ENCODE data around the gene ESM1. TPM values are rescaled to one million over a fixed set of nuclear protein-coding genes. Genes with fewer than 3 reads are reported as not detected.

ESM1 gene
- polyA plus RNA-seq, 1 donor from 2014 or later = not detected

DNA sequence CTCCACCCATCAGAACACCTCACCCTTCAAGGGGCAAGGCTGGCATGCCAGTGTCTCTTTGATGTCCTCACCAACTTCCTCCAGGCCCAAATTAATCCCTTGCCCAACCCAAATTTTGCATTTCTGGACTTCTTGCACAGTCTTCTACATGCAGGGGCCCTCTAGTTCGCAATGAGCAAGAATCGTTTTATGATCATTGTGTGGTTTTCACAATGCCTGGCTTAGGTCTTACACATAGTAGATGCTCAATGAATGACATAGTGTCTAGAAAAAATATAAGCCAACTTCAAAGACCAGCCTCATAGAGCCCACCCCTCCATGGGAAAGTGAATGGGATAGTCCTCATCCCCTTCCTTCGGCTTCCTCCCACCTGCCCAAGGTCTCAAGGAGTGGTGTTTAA, 9.8 kb upstream of the ESM1 start:
- TF ChIP-seq SMC3 (conservative IDR thresholded peaks at IDR 0.05; ENCODE audit: poor library complexity) (no peak), TAF1 (IDR thresholded peaks at IDR 0.05; ENCODE audit: low read depth) (no peak), EZH2 (IDR thresholded peaks at IDR 0.05; ENCODE audit: borderline replicate concordance, insufficient read depth, low read length, poor library complexity, severe bottlenecking) (no peak), EP300 (conservative IDR thresholded peaks at IDR 0.05; ENCODE audit: poor library complexity, severe bottlenecking) (no peak), RAD21 (conservative IDR thresholded peaks at IDR 0.05) (no peak)
- TF ChIP-seq, protein P1, sequence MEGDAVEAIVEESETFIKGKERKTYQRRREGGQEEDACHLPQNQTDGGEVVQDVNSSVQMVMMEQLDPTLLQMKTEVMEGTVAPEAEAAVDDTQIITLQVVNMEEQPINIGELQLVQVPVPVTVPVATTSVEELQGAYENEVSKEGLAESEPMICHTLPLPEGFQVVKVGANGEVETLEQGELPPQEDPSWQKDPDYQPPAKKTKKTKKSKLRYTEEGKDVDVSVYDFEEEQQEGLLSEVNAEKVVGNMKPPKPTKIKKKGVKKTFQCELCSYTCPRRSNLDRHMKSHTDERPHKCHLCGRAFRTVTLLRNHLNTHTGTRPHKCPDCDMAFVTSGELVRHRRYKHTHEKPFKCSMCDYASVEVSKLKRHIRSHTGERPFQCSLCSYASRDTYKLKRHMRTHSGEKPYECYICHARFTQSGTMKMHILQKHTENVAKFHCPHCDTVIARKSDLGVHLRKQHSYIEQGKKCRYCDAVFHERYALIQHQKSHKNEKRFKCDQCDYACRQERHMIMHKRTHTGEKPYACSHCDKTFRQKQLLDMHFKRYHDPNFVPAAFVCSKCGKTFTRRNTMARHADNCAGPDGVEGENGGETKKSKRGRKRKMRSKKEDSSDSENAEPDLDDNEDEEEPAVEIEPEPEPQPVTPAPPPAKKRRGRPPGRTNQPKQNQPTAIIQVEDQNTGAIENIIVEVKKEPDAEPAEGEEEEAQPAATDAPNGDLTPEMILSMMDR (IDR thresholded peaks at IDR 0.05; ENCODE audit: poor library complexity, severe bottlenecking) = no peak
- no peaks in the 10 kb centered on the region for H3K9me2 ChIP-seq (ENCODE audit: insufficient read depth, low read length)
- H3K27ac ChIP-seq (ENCODE audit: low read length) = no peak overlapping the region
- H3K79me2 ChIP-seq (replicated peaks; ENCODE audit: insufficient read depth, low read length) = no peaks in the 10 kb centered on the region
- no peaks in the 10 kb centered on the region for H3K9me3 ChIP-seq (ENCODE audit: low read length)
- H2AFZ ChIP-seq (ENCODE audit: low read depth, low read length) = no peak overlapping the region
- no peaks in the 10 kb centered on the region for H3K36me3 ChIP-seq (ENCODE audit: insufficient read depth, low read length)
- H3K4me2 ChIP-seq (ENCODE audit: low read length) = no peak overlapping the region
- no peak overlapping the region for H3K9ac ChIP-seq (ENCODE audit: low read length)
- H3K27me3 ChIP-seq (ENCODE audit: insufficient read depth, low read depth, low read length) = no peaks in the 10 kb centered on the region
- no peaks in the 10 kb centered on the region for H4K20me1 ChIP-seq (ENCODE audit: insufficient read depth)
- H3F3A ChIP-seq (ENCODE audit: insufficient read depth, low read length, poor library complexity, severe bottlenecking) = no peaks in the 10 kb centered on the region
- no peak overlapping the region for H3K4me3 ChIP-seq (ENCODE audit: low read length)

DNA sequence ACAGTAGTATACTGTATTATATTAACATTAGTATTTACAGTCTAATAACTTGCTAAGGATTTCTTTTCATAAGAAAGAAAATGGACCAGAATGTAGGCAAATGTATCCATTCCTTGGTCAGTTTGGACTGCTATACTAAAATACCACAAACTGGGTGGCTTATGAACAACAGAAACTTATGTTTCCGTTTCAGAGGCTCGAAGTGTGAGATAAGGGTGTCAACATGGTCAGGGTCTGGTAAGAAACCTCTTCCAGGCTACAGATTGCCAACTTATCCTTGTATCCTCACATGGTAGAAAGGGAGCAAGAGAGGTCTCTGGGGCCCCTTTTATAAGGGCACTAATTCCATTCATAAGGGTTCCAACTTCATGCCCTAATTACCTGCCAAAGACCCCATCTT, 9.2 kb upstream of the ESM1 start:
- Histone ChIP-seq H3F3A (ENCODE audit: insufficient read depth, low read length, poor library complexity, severe bottlenecking) (no peaks in the 10 kb centered on the region), H3K4me3 (ENCODE audit: low read length) (no peak overlapping the region), H3K27ac (ENCODE audit: low read length) (no peak overlapping the region), H4K20me1 (ENCODE audit: insufficient read depth) (no peaks in the 10 kb centered on the region), H3K9me2 (ENCODE audit: insufficient read depth, low read length) (no peaks in the 10 kb centered on the region), H2AFZ (ENCODE audit: low read depth, low read length) (no peak overlapping the region), H3K27me3 (ENCODE audit: insufficient read depth, low read depth, low read length) (no peaks in the 10 kb centered on the region), H3K9ac (ENCODE audit: low read length) (no peak overlapping the region), H3K9me3 (ENCODE audit: low read length) (no peaks in the 10 kb centered on the region), H3K36me3 (ENCODE audit: insufficient read depth, low read length) (no peaks in the 10 kb centered on the region), H3K4me2 (ENCODE audit: low read length) (no peak overlapping the region), H3K79me2 (replicated peaks; ENCODE audit: insufficient read depth, low read length) (no peaks in the 10 kb centered on the region)
- TF ChIP-seq, protein P2, sequence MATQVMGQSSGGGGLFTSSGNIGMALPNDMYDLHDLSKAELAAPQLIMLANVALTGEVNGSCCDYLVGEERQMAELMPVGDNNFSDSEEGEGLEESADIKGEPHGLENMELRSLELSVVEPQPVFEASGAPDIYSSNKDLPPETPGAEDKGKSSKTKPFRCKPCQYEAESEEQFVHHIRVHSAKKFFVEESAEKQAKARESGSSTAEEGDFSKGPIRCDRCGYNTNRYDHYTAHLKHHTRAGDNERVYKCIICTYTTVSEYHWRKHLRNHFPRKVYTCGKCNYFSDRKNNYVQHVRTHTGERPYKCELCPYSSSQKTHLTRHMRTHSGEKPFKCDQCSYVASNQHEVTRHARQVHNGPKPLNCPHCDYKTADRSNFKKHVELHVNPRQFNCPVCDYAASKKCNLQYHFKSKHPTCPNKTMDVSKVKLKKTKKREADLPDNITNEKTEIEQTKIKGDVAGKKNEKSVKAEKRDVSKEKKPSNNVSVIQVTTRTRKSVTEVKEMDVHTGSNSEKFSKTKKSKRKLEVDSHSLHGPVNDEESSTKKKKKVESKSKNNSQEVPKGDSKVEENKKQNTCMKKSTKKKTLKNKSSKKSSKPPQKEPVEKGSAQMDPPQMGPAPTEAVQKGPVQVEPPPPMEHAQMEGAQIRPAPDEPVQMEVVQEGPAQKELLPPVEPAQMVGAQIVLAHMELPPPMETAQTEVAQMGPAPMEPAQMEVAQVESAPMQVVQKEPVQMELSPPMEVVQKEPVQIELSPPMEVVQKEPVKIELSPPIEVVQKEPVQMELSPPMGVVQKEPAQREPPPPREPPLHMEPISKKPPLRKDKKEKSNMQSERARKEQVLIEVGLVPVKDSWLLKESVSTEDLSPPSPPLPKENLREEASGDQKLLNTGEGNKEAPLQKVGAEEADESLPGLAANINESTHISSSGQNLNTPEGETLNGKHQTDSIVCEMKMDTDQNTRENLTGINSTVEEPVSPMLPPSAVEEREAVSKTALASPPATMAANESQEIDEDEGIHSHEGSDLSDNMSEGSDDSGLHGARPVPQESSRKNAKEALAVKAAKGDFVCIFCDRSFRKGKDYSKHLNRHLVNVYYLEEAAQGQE (IDR thresholded peaks at IDR 0.05; ENCODE audit: borderline replicate concordance) = no peak
- TF ChIP-seq MXI1 (conservative IDR thresholded peaks at IDR 0.05; ENCODE audit: poor library complexity, severe bottlenecking) (no peak), POLR2AphosphoS5 (IDR thresholded peaks at IDR 0.05) (no peak), TAF1 (IDR thresholded peaks at IDR 0.05; ENCODE audit: low read depth) (no peak), EZH2 (IDR thresholded peaks at IDR 0.05; ENCODE audit: borderline replicate concordance, insufficient read depth, low read length, poor library complexity, severe bottlenecking) (no peak), RAD21 (conservative IDR thresholded peaks at IDR 0.05) (no peak), SMC3 (conservative IDR thresholded peaks at IDR 0.05; ENCODE audit: poor library complexity) (no peak), EP300 (conservative IDR thresholded peaks at IDR 0.05; ENCODE audit: poor library complexity, severe bottlenecking) (no peak)
- TF ChIP-seq, protein P1 (IDR thresholded peaks at IDR 0.05; ENCODE audit: poor library complexity, severe bottlenecking) = no peak
